ENCODE measurements around the gene SGSM1.
"Not testable (repeated sequence)": the region's sequence is repeated elsewhere in the genome, so short reads cannot be mapped to it uniquely, and the experiment has no call there.

Gene SGSM1

DNA sequence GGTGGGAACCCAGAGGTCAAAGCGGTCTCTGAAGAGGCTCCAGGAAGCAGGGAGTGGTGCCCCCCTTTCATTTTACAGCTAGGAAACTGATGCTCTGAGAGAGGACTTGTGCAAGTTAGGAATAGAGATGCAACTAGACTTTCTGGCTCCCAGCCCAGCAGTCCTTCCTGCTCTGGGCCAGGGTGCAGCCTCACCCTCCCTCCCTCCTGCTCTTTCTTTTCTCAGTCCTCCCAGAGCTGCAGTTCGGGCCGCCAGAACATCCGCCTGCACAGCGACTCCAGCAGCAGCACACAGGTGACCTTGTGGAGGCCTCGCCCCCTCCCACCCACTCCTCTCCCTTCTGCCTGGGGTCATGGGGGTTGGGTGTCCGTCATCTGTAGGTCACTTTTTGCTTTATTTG lies 89.0 kb downstream of the SGSM1 start:
- no peak for DNase-seq (ENCODE audit: low read depth)

DNA sequence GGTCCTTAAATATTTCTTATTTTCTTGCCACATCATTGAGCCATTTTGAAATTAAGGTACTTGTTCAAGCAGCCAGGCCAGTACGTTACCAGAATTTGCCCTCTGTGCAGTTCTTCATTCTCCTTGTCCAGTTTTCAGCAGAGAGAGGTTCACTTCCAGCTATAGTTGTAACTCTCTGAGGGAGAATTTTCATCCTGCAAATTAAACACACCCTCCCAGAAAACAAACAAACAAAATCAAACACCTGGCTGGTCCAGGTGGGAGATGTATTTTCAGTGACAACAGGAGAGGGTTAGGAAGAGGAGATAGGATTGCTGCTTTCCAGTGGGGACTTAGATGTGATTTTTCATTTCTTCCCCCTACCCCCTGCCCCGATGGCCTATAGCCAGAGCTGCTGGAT lies 95.4 kb downstream of the SGSM1 start:
- DNase-seq (ENCODE audit: low read depth): no peak

DNA sequence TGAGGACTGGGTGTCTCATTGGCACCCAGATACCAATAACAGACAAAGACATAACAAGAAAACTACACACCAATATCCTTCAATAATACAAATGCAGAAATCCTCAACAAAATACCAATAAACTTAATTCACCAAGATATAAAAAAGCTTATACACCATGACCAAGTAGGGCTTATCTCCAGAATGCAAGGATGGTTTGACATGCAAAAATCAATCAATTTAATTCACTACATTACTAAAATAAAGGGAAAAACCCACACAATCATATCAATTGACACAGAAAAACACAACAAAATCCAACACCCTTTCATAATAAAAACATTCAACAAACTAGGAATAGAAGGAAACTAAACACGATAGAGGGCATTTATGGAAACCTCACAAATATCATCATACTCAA lies 99.9 kb downstream of the SGSM1 start:
- no peak for DNase-seq (ENCODE audit: low read depth)

DNA sequence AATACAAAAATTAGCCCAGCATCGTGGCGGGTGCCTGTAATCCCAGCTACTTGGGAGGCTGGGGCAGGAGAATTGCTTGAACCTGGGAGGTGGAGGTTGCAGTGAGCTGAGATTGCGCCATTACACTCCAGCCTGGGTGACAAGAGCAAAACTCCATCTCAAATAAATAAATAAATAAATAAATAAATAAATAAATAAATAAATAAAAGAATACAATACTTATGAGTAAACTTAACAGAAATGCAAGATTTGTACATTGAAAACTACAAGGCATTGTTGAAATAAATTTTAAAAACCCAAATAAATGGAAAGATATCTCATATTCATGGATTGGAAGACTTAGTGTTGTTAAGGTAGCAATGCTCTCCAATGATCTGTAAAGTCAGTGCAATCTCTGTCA lies 101.1 kb downstream of the SGSM1 start:
- not testable (repeated sequence) for DNase-seq (ENCODE audit: low read depth)

DNA sequence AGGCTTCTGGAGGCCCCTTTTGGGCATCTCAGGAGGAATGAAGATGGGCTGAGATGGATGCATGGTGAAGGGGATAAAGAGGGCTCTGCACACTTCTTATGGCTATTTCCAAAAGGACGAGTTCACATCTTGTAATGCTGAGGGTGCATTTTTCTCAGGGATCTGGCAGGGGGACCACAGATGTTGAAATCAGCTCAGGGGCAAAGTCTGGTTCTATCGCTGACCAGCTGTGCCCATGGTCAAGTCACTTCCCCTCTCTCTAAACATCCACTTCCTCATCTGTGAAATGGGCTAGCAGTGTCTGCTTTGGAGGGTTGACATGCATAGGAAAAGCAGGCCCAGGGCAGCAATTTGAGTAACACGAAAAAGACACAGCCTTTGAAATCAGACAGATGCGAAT lies 114.0 kb downstream of the SGSM1 start:
- DNase-seq (ENCODE audit: low read depth): no peak

DNA sequence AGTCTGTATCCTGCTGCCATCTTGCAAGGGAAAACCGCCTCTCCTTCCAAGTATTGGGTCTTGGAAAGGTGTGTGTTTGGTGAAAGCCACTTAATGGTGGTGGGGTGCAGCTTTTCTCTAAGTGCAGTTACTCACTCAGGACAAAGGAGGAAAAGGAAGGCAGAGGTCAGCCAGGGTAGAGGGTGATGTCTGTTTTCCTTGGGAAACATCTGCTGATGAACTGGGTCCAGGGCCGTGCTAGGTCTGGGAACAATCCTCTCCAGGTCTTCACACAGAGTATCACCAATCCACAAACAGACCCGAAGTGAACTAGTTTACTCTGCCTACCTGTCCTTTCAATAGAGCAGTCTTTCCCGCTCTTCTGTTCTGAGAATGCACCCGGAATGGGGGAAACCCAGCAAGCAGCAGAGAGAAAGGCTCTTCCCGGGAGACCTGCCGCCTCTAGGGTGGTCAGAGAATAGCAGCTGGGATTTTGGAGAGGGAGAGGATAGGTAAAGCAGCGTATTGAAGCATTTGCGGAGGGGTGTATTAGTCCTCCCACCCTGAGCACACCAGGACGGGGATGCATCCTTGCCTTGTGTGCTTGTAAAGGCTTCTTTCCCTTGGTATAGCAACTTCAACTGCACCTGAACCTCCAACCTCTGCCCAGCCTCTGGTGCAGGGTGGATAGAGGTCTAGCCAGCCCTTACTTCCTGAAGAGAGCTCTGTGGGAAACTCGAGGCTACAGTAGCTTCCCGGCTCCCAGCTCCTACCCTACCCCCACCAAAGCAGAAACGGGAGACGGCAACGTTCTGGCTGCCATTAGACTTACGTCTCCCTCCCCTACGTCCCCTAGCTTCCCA lies 119.8 kb downstream of the SGSM1 start:
- DNase-seq (ENCODE audit: low read depth): no peak

DNA sequence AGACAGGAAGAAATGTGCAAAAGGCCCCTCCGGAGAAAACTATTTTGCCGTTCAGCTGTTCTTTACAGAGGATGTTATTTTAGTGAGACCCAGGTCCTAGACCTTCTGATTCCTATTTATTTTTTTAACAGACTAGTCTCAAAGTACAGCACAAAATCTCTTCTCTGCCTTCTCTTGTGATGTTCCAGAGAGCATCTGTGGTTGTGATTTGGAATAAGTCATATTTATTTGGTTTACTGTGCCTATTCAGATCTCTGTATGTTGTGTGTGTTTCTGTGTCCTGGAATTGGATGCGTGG lies 120.4 kb downstream of the SGSM1 start:
- DNase-seq (ENCODE audit: low read depth): no peak

DNA sequence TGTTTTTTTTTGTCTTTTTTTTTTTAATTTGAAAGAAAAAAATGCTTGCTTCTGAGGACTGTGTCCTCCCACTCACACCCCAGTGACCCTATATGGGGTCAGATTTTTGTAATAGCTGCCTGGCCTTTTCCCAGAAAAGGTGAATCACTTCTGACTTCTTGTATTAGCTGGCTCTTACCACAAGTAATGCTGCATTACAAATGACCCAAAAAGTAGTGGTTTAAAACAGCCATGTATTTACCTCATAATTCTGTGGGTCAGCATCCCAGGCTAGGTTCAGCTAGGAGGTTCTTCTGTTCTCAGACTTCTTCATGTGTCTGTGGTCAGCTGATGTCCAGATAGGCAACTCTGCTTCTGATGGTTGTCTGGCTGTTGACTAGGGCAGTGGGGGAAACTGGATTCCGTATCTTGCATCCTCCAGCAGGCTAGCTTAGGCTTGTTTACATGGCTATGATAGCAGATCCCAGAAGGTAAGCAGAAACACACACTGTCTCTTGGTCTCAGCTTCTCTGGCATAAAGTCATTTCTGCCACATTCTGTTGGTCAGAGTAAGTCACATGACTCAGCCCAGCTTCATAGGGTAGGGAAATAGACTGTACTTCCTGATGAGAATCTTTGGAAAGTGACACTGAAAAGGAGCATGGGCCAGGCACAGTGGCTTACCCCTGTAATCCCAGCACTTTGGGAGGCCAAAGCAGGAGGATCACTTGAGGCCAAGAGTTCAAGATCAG lies 121.0 kb downstream of the SGSM1 start:
- DNase-seq (ENCODE audit: low read depth): no peak

DNA sequence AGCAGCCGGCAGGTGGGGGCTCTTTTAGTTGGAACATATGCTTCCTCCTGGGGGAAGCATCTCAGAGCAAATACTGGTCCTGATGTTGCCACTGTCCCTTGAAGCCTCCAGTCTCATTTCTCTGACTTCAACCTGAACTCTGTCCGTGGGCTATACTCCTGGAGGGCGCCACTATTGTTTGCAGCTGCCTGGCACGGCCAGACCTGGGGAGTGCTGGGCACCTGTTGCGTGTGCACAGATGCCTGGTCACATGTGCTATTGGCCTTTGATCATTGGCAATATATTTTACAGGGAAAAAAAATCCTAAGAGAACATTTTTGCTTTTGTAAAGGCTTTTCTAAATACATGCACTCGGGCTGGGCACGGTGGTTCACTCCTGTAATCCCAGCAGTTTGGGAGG lies 122.3 kb downstream of the SGSM1 start:
- no peak for DNase-seq (ENCODE audit: low read depth)

DNA sequence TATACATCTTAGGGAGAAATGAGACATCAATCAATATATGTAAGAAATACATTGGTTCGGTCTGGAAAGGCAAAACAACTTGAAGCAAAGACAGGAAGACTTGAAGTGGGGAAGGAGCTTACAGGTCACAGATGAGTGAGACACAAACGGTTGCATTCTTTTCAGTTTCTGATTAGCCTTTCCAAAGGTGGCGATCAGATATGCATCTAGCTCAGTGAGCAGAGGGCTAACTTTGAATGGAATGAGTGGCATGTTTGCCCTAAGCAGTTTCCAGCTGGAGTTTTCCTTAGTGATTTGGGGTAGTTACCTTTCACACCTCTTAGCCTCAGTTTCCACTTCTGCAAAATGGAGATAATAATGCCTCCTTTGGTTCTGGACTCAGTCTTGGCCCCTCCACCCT lies 124.7 kb downstream of the SGSM1 start:
- DNase-seq (ENCODE audit: low read depth): no peak

DNA sequence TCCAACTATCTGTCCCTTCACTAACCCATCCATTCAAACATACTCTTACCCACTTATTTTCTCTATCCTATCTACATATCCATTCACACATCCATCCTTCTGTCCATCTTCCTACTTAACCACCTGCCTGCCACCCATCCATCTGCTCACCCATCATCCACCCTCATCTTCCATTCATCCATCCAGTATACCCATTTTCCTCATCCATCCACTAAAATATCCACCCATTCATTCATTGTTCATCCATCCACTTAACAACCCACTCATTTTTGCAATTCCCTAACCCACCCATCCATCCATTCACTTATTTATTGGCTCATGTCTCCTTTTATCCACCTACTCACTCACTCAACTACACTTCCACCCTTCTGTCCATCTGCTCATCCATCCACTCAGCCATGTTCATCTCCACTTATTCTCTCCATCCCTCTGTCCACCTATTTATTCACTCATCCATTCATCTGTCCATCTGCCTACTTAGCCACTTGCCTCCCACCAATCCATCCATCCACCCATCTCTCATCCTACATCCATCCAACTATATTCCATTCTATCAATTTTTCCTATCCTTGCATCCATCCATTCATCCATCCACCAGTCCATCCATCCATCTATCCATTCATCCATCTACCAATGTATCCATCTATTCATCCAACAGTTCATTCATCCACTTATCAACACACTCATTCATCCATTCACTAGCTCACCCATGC lies 129.9 kb downstream of the SGSM1 start:
- DNase-seq (ENCODE audit: low read depth): no peak

DNA sequence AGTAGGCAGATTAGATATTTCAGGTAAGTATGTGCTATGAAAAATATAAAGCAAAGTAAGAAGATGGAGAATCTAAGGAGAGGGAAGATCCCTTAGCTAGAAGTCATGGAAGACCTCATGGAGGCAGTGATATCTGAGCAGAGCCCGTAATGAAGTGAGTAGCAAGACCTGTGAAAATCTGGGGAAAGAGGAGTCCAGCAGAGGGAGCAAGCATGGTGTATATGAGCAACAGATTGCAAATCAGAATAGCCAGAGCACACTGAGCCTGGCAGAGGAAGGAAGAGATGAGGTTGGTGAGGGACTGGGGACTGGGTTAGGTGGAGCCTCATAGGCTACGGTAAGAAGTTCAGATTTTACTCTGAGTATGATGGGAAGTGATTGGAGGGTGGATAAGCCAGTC lies 131.1 kb downstream of the SGSM1 start:
- DNase-seq (ENCODE audit: low read depth): no peak

DNA sequence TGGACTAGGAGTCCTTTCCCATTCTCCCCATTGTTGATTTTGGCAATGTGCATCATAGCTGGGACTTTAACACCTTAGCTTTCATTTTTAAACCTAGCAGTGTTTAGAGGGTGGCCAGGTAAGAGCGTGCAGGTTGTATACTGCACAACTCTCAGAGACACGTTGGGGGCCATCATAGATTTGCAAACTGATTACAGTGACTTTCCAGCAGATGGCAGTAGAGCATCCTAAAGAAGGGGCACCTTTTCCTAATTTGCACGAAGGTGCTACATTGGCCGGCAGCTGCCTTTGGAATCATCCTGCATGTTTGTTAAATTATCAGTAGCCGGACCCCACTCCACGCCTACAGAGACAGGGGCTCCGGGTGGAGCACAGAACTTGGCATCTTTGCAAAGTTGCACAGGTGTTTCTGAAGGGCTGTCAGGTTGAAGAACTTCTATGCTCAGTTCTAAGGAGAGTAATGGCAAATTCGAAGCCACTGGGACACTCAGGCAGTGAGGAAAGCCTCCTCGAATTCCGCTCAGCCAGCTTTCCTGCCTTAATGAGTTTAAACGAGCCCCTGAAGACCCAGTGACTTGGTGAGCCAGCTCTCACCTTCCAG lies 132.8 kb downstream of the SGSM1 start:
- DNase-seq (ENCODE audit: low read depth): no peak

DNA sequence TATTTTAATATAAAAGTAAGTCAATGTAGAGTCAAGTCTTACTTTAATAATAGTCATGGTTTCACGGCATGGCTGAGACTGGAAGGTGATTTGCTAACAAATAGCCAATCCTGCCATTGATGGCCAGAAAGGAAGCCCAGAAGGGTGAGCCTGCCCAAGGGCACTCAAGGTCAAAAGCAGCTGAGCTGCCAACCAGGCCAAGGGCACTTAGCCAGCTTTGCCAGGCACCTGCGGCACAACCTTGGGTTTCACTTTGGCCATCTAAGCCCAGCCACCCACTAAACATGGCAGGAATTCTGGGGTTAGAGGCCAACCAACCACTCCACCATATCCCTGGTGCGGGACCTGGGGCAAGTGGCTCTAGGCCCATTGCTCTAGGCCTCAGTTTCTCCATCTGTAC lies 136.3 kb downstream of the SGSM1 start:
- DNase-seq (ENCODE audit: low read depth): no peak

DNA sequence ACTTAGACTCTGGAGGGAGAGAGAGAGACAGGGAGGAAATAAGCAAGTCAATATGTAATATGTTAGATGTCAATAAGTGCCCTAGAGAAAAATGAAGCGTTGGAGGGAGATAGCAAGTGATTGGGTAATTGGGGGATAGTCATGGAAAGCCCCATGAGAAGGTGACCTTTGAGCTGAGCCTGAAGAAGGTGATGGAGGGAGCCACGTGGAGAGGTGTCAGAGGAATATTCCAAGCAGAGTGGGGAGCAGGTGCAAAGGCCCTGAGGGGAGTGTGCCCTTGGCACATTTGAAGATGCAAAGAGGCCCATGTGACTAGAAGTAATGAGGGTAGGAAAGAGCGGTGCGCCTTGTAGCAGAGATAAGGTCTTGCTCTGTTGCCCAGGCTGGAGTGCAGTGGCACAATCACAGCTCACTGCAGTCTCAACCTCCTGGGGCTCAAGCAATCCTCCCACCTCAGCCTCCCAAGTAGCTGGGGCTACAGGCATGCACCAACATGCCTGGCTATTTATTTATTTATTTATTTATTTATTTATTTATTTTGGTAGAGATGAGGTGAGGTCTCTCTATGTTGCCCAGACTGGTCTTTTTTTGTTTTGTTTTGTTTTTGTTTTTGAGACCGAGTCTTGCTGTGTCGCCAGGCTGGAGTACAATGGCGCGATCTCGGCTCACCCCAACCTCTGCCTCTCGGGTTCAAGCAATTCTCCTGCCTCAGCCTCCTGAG lies 138.4 kb downstream of the SGSM1 start:
- no peak for DNase-seq (ENCODE audit: low read depth)

DNA sequence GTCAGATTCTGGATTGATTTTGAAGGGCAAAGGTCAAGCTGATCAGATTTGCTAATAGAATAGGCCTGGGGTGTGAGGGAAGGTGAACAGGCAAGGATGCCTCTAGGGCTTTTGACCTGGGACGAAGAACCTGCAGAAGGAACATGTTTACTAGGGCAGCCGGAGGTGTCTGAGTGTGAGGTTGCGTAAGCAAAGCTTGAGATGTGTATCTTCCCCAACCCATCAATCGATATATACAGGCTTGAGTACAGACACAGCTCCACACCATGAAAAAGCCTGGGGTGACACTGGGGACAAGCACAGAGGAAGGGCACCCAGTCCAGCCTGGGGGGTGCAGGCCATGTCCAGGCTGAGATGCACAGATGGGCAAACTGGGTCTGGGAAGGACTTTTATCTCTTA lies 139.4 kb downstream of the SGSM1 start:
- DNase-seq (ENCODE audit: low read depth): no peak

DNA sequence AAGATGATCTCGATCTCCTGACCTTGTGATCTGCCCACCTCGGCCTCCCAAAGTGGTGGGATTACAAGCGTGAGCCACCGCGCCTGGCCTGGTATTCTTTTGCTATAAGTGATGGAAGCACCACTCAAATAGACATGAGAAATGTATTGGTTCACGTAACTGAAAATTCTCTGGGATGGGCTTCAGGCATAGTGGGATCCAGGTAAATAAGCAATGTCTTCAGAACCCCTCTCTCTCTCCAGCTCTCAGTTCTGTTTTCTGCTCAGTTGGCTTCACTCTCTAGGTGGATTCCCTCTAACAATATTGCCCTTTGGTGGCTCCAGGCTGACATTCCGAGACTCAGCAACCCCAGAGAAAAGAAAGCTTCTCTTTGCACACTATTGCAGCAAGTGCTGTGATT lies 141.4 kb downstream of the SGSM1 start:
- DNase-seq (ENCODE audit: low read depth): no peak

DNA sequence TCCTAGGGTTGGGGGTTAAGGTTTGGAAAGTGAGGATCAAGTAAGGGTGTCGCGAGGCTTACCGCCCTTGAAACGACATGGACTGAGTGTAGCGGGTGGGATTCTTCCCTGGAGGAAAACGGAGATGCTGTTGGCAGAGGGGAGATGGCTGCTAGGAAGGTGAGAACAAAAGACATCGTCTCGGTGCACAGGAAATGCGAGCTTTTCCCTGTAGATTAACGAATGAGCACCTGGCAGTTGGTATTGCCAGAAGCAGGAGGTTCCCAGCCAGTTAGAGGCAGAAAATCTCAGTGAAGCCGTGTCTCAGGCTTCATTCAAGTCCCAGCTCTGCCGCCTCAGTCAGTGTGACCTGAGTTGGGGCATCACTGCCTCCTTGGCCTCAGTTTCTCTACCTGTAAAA lies 141.9 kb downstream of the SGSM1 start:
- DNase-seq (ENCODE audit: low read depth): no peak

DNA sequence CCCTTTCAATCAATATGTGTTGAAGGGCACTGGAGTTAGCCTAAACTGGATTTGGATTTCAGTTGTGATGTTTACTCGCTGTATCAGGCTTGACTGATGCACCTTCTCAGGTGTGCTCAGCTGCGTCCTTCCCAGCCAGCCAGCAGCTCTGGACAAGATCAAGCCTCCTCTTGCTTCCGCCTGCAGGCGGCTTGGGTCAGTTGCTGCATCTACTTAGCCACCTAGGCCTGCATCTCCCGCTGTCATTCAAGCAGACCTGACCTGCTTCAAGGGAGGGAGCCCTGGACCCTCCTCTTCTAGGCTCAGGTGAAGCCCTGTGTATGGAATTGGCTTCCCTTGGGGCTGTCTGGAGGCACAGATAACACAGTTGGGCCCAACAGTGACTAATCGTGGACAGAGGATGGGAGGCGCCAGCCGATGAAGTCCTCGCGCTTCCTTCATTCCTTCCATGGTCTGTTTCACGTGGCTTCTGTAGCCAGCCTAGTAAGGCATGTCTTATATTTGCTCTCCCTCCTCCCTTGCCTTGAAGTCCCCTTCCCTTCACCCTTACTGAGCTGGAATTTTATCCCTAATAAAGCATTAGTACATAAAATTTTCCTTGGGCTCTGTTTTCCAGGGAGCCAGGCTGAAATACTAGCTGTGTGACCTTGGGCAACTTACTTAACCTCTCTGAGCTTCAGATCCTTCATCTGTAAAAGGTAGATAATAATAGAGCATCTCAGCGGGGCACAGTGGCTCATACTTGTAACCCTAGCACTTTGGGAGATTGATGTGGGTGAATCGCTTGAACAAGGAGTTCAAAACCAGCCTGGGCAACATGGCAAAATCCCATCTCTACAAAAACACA lies 142.6 kb downstream of the SGSM1 start:
- DNase-seq (ENCODE audit: low read depth): no peak

DNA sequence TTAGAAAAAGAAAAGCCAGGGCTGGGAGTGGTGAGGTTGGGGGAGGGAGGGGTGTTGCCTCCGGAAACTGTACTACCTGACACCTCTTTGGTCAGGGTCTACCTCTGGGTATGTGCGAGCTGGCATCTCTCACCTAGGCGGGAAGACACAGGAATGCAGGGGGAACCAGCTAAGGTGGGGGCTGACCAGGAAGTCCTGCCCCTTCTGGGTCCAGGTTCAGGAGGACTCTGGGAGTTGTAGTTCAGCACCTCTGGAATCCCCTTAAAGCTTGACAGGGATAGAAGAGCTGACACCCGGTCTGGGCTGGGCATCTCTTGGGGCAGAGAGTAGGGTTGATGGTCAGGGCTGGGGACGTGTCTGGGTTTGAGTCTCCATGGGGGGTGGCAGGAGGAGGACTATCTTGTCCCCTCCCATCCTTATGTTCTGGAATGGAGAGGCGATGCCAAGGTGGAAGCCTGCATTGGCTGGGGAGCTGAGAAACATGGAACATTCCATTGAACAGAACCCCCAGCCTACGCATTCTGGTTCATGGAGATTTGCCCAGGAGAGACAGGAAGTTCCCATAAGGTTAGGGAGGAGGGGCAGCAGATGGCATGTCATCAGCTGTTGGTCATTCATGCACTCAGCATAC lies 144.4 kb downstream of the SGSM1 start:
- no peak for DNase-seq (ENCODE audit: low read depth)
